Right lobe of liver (tissue), 4 donors: ENCODE data around the gene CDH4.

Experiments
- CTCF ChIP-seq, 4 donors: fragments of 200-600 bp in 3 of 4; fragments of 450-650 bp in 1 of 4; IDR thresholded peaks; one replicate each; pipeline versions ENCODE4 v1.5.1 to v1.8.0; 2016 to 2022; ENCODE audit warnings: antibody characterized with exemption in 4 of 4, mild to moderate bottlenecking in 2 of 4
- POLR2A ChIP-seq: fragments of 450-650 bp; IDR thresholded peaks from one replicate; pipeline ENCODE4 v1.6.1; 2017; ENCODE audit warnings: antibody characterized with exemption, mild to moderate bottlenecking
- donor health status: DM: no; HTN: no; CAD: no.
- donor health status: DM: no; HTN: no; CAD: no.
- donor health status: DM: no; HTN: yes; CAD: no.

- TF ChIP-seq CTCF (IDR thresholded peaks at IDR 0.05) (no peak), POLR2A (no peak)
These were observed 483.4 kb downstream of the CDH4 start for GRCh38 chr20:61735503-61735785.
